H9 (cell line): ENCODE measurements around the gene AP1B1. TPM values are rescaled to one million over a fixed set of nuclear protein-coding genes. Genes with fewer than 3 reads are reported as not detected.

Experiments
- DNase-seq: peaks from one replicate; pipeline ENCODE4 v3.0.0-alpha.2; 2017
- H2AFZ ChIP-seq: one replicate; pipeline ENCODE4 v1.6.1; 2013; ENCODE audit warnings: mild to moderate bottlenecking, low read length, control low read depth, moderate library complexity
- H2AK5ac ChIP-seq: 2 replicates; pipeline ENCODE4 v1.6.1; 2013; ENCODE audit warnings: low read length, control low read depth, mixed read lengths; ENCODE audit not compliant: insufficient read length
- H2BK120ac ChIP-seq: one replicate; pipeline ENCODE4 v1.6.1; 2013; ENCODE audit warnings: low read depth, mild to moderate bottlenecking, low read length, control low read depth, inconsistent platforms; ENCODE audit not compliant: poor library complexity, severe bottlenecking
- H2BK12ac ChIP-seq: 2 replicates; pipeline ENCODE4 v1.6.1; 2013; ENCODE audit warnings: low read length, control low read depth, mixed read lengths, low read depth; ENCODE audit not compliant: insufficient read length
- H2BK15ac ChIP-seq: 2 replicates; pipeline ENCODE4 v1.6.1; 2013; ENCODE audit warnings: low read depth, low read length, control low read depth
- H2BK20ac ChIP-seq: one replicate; pipeline ENCODE4 v1.6.1; 2013; ENCODE audit warnings: low read depth, mild to moderate bottlenecking, low read length, control low read depth, inconsistent platforms; ENCODE audit not compliant: poor library complexity, severe bottlenecking
- H2BK5ac ChIP-seq: 2 replicates; pipeline ENCODE4 v1.6.1; 2013; ENCODE audit warnings: low read length, control low read depth, mixed read lengths; ENCODE audit not compliant: insufficient read length
- H3K14ac ChIP-seq: 2 replicates; pipeline ENCODE4 v1.6.1; 2013; ENCODE audit warnings: low read length, control low read depth; ENCODE audit not compliant: insufficient read depth
- H3K18ac ChIP-seq: 2 replicates; pipeline ENCODE4 v1.6.1; 2013; ENCODE audit warnings: low read depth, mild to moderate bottlenecking, mixed read lengths, low read length, control low read depth; ENCODE audit not compliant: insufficient read length
- H3K23ac ChIP-seq: 2 replicates; pipeline ENCODE4 v1.6.1; 2013; ENCODE audit warnings: low read length, control low read depth, mixed read lengths, low read depth; ENCODE audit not compliant: insufficient read length
- H3K23me2 ChIP-seq: 2 replicates; pipeline ENCODE4 v1.6.1; 2013; ENCODE audit warnings: low read depth, mild to moderate bottlenecking, mixed read lengths, low read length, control low read depth; ENCODE audit not compliant: insufficient read length, poor library complexity, severe bottlenecking
- H3K27ac ChIP-seq: 2 replicates; pipeline ENCODE4 v1.5.1; 2013; ENCODE audit warnings: low read length, control low read depth, mixed read lengths, low read depth; ENCODE audit not compliant: insufficient read length
- H3K27me3 ChIP-seq: 2 replicates; pipeline ENCODE4 v1.6.1; 2013; ENCODE audit warnings: low read length, control low read depth, inconsistent platforms; ENCODE audit not compliant: insufficient read depth
- H3K4ac ChIP-seq: 2 replicates; pipeline ENCODE4 v1.6.1; 2013; ENCODE audit warnings: low read depth, mild to moderate bottlenecking, control low read depth, inconsistent platforms, low read length, moderate library complexity
- H3K4me1 ChIP-seq: 2 replicates; pipeline ENCODE4 v1.6.1; 2013; ENCODE audit warnings: low read length, control low read depth, inconsistent platforms; ENCODE audit not compliant: insufficient read depth
- H3K4me2 ChIP-seq: 2 replicates; pipeline ENCODE4 v1.6.1; 2013; ENCODE audit warnings: low read length, control low read depth, mixed read lengths; ENCODE audit not compliant: insufficient read length, insufficient read depth
- H3K56ac ChIP-seq: 2 replicates; pipeline ENCODE4 v1.6.1; 2013; ENCODE audit warnings: low read depth, mild to moderate bottlenecking, mixed read lengths, low read length, control low read depth; ENCODE audit not compliant: insufficient read length
- H3K79me1 ChIP-seq: 2 replicates; pipeline ENCODE4 v1.6.1; 2013; ENCODE audit warnings: low read depth, mild to moderate bottlenecking, moderate library complexity, low read length, control low read depth, inconsistent platforms; ENCODE audit not compliant: insufficient read depth, poor library complexity, severe bottlenecking
- H3K79me2 ChIP-seq: 2 replicates; pipeline ENCODE4 v1.6.1; 2013; ENCODE audit warnings: low read length, control low read depth, inconsistent platforms; ENCODE audit not compliant: insufficient read depth
- H3K9ac ChIP-seq: 2 replicates; pipeline ENCODE4 v1.6.1; 2013; ENCODE audit warnings: low read length, control low read depth, mixed read lengths; ENCODE audit not compliant: insufficient read length; ENCODE audit errors: extremely low read depth
- H3K9me3 ChIP-seq: one replicate; pipeline ENCODE4 v1.6.1; 2013; ENCODE audit warnings: low read depth, low read length, inconsistent platforms; ENCODE audit not compliant: control insufficient read depth
- H3T11ph ChIP-seq: one replicate; pipeline ENCODE4 v1.6.1; 2013; ENCODE audit warnings: mild to moderate bottlenecking, low read length, control low read depth, inconsistent platforms
- H4K20me1 ChIP-seq: one replicate; pipeline ENCODE4 v1.6.1; 2013; ENCODE audit not compliant: control insufficient read depth, insufficient read length, insufficient read depth
- H4K5ac ChIP-seq: 2 replicates; pipeline ENCODE4 v1.6.1; 2013; ENCODE audit warnings: low read depth, mild to moderate bottlenecking, mixed read lengths, low read length, control low read depth; ENCODE audit not compliant: insufficient read length
- H4K8ac ChIP-seq: replicated peaks from 2 replicates; pipeline ENCODE4 v1.6.1; 2013; ENCODE audit warnings: low read length, control low read depth, mixed read lengths, low read depth; ENCODE audit not compliant: insufficient read length
- H4K91ac ChIP-seq: 2 replicates; pipeline ENCODE4 v1.6.1; 2013; ENCODE audit warnings: low read depth, mild to moderate bottlenecking, moderate library complexity, mixed read lengths, low read length, control low read depth; ENCODE audit not compliant: insufficient read length
- H3K27ac Mint-ChIP-seq, 3 experiments: 2 replicates in 2 of 3; 3 replicates in 1 of 3; pipeline ENCODE4 v1.8.0; 2020 to 2021; ENCODE audit warnings: mixed read lengths in 3 of 3, mild to moderate bottlenecking in 1 of 3, moderate library complexity in 1 of 3
- H3K27me3 Mint-ChIP-seq: 2 replicates; pipeline ENCODE4 v1.8.0; 2021; ENCODE audit warnings: low read depth, mild to moderate bottlenecking, moderate library complexity, mixed read lengths
- H3K36me3 Mint-ChIP-seq, 3 experiments: 2 replicates in 2 of 3; 3 replicates in 1 of 3; pipeline ENCODE4 v1.8.0; 2020 to 2021; ENCODE audit warnings: low read depth in 3 of 3, mixed read lengths in 3 of 3; ENCODE audit not compliant: insufficient read depth in 1 of 3
- H3K4me1 Mint-ChIP-seq, 2 experiments: 2 replicates each; pipeline ENCODE4 v1.8.0; 2020; ENCODE audit warnings: mixed read lengths in 2 of 2
- H3K4me3 Mint-ChIP-seq, 2 experiments: 2 replicates in 1 of 2; 3 replicates in 1 of 2; pipeline ENCODE4 v1.8.0; 2020 to 2021; ENCODE audit warnings: mild to moderate bottlenecking in 2 of 2, mixed read lengths in 2 of 2, moderate library complexity in 1 of 2
- H3K9me3 Mint-ChIP-seq, 2 experiments: 2 replicates in 1 of 2; 3 replicates in 1 of 2; pipeline ENCODE4 v1.8.0; 2020; ENCODE audit warnings: mild to moderate bottlenecking in 2 of 2, mixed read lengths in 2 of 2, moderate library complexity in 1 of 2
- CTCF ChIP-seq: fragments of 200-600 bp; sonication (generic); conservative IDR thresholded peaks from 3 replicates; pipeline ENCODE4 v1.8.0; 2021; ENCODE audit warnings: antibody characterized with exemption, mild to moderate bottlenecking
- WGBS: extraction: QIAGEN DNeasy Blood & Tissue Kit; methylation state at CpG from one replicate; pipeline ENCODE4 v1.1.7; 2013; ENCODE audit warnings: missing lambda C conversion rate, low lambda C conversion rate, mixed read lengths; ENCODE audit not compliant: insufficient read length; ENCODE audit errors: extremely low coverage; 5-methylcytosine and 5-hydroxymethylcytosine counted together
- total RNA-seq: library from RNA; stranded (reverse); gene quantifications from 2 replicates; pipeline ENCODE4 v1.2.1, GENCODE V29; 2021

Gene AP1B1
- total RNA-seq, 1 experiment from 2014 or later, result 64.0 TPM

GRCh38 chr22:29342177-29342576 is 46.2 kb downstream of the AP1B1 start:
- no peak overlapping the region for H3K4ac ChIP-seq
- H3K9me3 ChIP-seq, result no peaks in the 10 kb centered on the region
- no peaks in the 10 kb centered on the region for H4K20me1 ChIP-seq
- no peak overlapping the region for H3K18ac ChIP-seq
- H3K4me3 Mint-ChIP-seq, result no peak overlapping the region; a peak in 1 of 5 replicates
- TF ChIP-seq CTCF, result no peak
- no peak overlapping the region for H2BK15ac ChIP-seq
- no peak overlapping the region for H3K4me2 ChIP-seq
- no peaks in the 10 kb centered on the region for H3K27me3 ChIP-seq
- no peak overlapping the region for H4K8ac ChIP-seq
- H2BK20ac ChIP-seq, result no peak overlapping the region
- no peaks in the 10 kb centered on the region for H3K27me3 Mint-ChIP-seq
- no peak overlapping the region for H3K14ac ChIP-seq
- H2AK5ac ChIP-seq, result no peak overlapping the region
- no peak overlapping the region for H3K9ac ChIP-seq
- H3K4me1 Mint-ChIP-seq, result no peaks in the 10 kb centered on the region
- no peak overlapping the region for H2BK120ac ChIP-seq
- peaks cover 25 to 88% (median 46%) of the 10 kb centered on the region in 3 experiments; a peak in 6 of 7 replicates for H3K36me3 Mint-ChIP-seq
- no peak overlapping the region for H2AFZ ChIP-seq
- no peaks in the 10 kb centered on the region for H3K23me2 ChIP-seq
- H3K23ac ChIP-seq, result no peak overlapping the region
- no peaks in the 10 kb centered on the region for H3K79me2 ChIP-seq
- no peak overlapping the region for H3K27ac ChIP-seq
- H2BK5ac ChIP-seq, result no peak overlapping the region
- no peak overlapping the region for H3T11ph ChIP-seq
- DNase-seq, result no peak
- no peaks in the 10 kb centered on the region for H3K4me1 ChIP-seq
- WGBS, result no CpG with 5 or more reads among the region's 6 CpGs
- H3K27ac Mint-ChIP-seq, result peak overlapping the region in 2 of 3 experiments; percentile 18 to 61; a peak in 2 of 7 replicates
- H3K56ac ChIP-seq, result no peak overlapping the region
- no peak overlapping the region for H4K91ac ChIP-seq
- H3K79me1 ChIP-seq, result no peaks in the 10 kb centered on the region
- no peaks in the 10 kb centered on the region for H3K9me3 Mint-ChIP-seq
- H2BK12ac ChIP-seq, result no peak overlapping the region
- no peak overlapping the region for H4K5ac ChIP-seq
